Pancreas (tissue), 10 donors: ENCODE results near the gene R3HDML. TPM values are rescaled to one million over a fixed set of nuclear protein-coding genes. Genes with fewer than 3 reads are reported as not detected.
"Not testable (repeated sequence)": the region's sequence is repeated elsewhere in the genome, so short reads cannot be mapped to it uniquely, and the experiment has no call there.

Experiments
- ATAC-seq, 4 donors: fragments of 200-7000 bp; cut with Tn5 transposase; one replicate each; pipeline versions ENCODE4 v1.8.0 to v1.9.1; 2020; ENCODE audit warnings: mild to moderate bottlenecking in 4 of 4, moderate library complexity in 4 of 4
- DNase-seq, 6 donors: peaks; one replicate each; pipeline ENCODE4 v3.0.0-alpha.2; 2020
- FAIRE-seq: peaks from 2 replicates; lab custom pipeline; 2012; peaks lifted over from hg19 to GRCh38; lab: Jason Lieb, UNC
- H3K27ac ChIP-seq, 4 donors: fragments of 200-600 bp; sonication (generic); 1 replicate in 3 of 4; 2 replicates in 1 of 4; pipeline versions ENCODE4 v1.5.0 to v1.8.0; 2020
- H3K27me3 ChIP-seq, 4 donors: fragments of 200-600 bp; one replicate each; pipeline ENCODE4 v1.8.0; 2021
- H3K36me3 ChIP-seq, 3 donors: fragments of 200-600 bp; sonication (generic) in 1 of 3; one replicate each; pipeline versions ENCODE4 v1.5.0 to v1.8.0; 2020 to 2021
- H3K4me1 ChIP-seq, 3 donors: fragments of 200-600 bp; one replicate each; pipeline ENCODE4 v1.8.0; 2021
- H3K4me3 ChIP-seq, 4 donors: fragments of 200-600 bp; sonication (generic) in 2 of 4; one replicate each; pipeline versions ENCODE4 v1.5.0 to v1.8.0; 2020 to 2021
- H3K9me3 ChIP-seq, 4 donors: fragments of 200-600 bp; one replicate each; pipeline ENCODE4 v1.8.0; 2021
- WGBS, 2 donors: extraction: QIAGEN DNeasy Blood & Tissue Kit; methylation state at CpG; one replicate each; pipeline ENCODE4 v1.1.7; 2013; 5-methylcytosine and 5-hydroxymethylcytosine counted together
- intact Hi-C, 3 donors: fragments of 100-400 bp; cut with DNase I; formaldehyde crosslinking; loops; one replicate each; pipeline versions ENCODE4 v1.11.1 to v1.14.2; 2022
- polyA plus RNA-seq, 2 donors: library from polyadenylated mRNA; stranded (reverse); fragments of 200-250 nt; gene quantifications; one replicate each; pipeline ENCODE4 v1.2.3, GENCODE V29; 2013
- total RNA-seq, 6 donors: library from RNA; stranded (reverse); fragmentation: NEBNext Ultra II Directional in 4 of 6; extraction: Animal tissue kit (Norgen Biotek cat#: 25700) in 4 of 6; gene quantifications; one replicate each; pipeline versions ENCODE4 v1.2.1 to v1.2.4, GENCODE V29; 2021 to 2023
- TF ChIP-seq, protein P1 (sequence below), 4 donors: fragments of 200-600 bp; sonication (generic) in 3 of 4; IDR thresholded peaks; one replicate each; pipeline versions ENCODE4 v1.5.0 to v1.8.0; 2021; ENCODE audit warnings: antibody characterized with exemption in 4 of 4
- donor health status: healthy with polysubstance abuse.
- donor health status: DM: no; HTN: no; CAD: no; lungs with moderate emphysema.
- donor health status: DM: no; HTN: no; CAD: no.
- donor health status: control.
- donor health status: control.
- donor health status: Bipolar disorder and iron deficiency.
- donor health status: DM: yes; HTN: yes; CAD: no.
- donor health status: DM: no; HTN: no; CAD: no.
- donor health status: DM: no; HTN: no; CAD: no.
- donor health status: DM: yes; HTN: yes; CAD: no.

Gene R3HDML
- total and polyA plus RNA-seq, 8 donors = not detected

DNA sequence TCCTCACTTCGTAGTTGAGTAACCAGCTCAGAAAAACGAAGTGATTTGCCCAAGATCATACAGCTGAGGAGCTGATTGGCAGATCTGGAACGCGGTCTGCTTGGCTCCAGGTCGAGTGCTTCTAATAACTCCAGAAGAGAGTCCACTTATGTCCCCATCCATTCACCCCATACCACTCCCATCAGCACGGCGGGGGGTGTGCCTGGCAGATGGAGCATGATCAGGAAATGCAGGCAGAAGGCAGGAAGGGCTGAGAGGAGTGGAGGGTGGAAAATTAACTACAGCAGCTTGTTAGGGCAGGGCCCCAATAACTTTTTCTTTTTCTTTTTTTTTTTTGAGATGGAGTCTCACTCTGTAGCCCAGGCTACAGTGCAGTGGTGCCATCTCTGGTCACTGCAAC, 40.8 kb upstream of the R3HDML start:
- 79 to 84% methylated on average over 7 of the region's 7 CpGs for WGBS, 2 donors

DNA sequence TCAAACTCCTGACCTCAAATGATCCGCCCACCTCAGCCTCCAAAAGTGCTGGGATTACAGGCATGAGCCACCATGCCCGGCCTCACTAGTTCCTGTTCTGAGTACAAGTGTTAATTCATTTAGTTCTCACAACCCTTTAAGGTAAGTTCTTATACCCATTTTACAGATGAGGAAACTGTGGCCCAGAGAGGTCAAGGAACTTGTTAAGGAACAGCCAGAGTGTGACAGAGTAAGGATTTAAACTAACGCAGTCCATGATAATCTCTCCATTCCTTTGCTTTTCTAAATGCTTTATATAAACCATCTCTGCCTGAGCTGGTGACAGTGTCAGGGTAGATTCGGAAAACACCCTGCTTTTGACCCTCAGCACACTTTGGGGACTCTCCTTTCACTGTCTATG, 39.1 kb upstream of the R3HDML start:
- ATAC-seq = no peak
- intact Hi-C loops = no loop called here

More for the DNA sequence above, 40.8 kb upstream of the R3HDML start:
- H3K27me3 ChIP-seq = no peaks in the 10 kb centered on the region
- no peak overlapping the region for H3K4me3 ChIP-seq
- DNase-seq = no peak
- H3K27ac ChIP-seq = no peak overlapping the region
- H3K36me3 ChIP-seq = no peaks in the 10 kb centered on the region
- FAIRE-seq = no peak
- ATAC-seq = peak in 1 of 4 donors; percentile 51
- no peaks in the 10 kb centered on the region for H3K4me1 ChIP-seq
- no peaks in the 10 kb centered on the region for H3K9me3 ChIP-seq
- TF ChIP-seq, protein P1, sequence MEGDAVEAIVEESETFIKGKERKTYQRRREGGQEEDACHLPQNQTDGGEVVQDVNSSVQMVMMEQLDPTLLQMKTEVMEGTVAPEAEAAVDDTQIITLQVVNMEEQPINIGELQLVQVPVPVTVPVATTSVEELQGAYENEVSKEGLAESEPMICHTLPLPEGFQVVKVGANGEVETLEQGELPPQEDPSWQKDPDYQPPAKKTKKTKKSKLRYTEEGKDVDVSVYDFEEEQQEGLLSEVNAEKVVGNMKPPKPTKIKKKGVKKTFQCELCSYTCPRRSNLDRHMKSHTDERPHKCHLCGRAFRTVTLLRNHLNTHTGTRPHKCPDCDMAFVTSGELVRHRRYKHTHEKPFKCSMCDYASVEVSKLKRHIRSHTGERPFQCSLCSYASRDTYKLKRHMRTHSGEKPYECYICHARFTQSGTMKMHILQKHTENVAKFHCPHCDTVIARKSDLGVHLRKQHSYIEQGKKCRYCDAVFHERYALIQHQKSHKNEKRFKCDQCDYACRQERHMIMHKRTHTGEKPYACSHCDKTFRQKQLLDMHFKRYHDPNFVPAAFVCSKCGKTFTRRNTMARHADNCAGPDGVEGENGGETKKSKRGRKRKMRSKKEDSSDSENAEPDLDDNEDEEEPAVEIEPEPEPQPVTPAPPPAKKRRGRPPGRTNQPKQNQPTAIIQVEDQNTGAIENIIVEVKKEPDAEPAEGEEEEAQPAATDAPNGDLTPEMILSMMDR (IDR thresholded peaks at IDR 0.05) = no peak
- intact Hi-C loops = no loop called here

DNA sequence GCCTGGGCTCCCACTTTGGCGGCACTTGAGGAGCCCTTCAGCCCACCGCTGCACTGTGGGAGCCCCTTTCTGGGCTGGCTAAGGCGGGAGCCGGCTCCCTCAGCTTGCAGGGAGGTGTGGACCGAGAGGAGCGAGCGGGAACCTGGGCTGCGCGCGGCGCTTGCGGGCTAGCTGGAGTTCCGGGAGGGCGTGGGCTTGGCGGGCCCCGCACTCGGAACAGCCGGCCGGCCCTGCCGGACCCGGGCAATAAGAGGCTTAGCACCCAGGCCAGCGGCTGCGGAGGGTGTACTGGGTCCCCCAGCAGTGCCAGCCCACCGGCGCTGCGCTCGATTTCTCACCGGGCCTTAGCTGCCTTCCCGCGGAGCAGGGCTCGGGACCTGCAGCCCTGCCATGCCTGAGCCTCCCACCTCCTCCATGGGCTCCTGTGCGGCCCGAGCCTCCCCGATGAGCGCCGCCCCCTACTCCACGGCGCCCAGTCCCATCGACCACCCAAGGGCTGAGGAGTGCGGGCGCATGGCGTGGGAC, 37.8 kb upstream of the R3HDML start:
- ATAC-seq, H3K4me1 ChIP-seq, H3K27ac ChIP-seq, H3K36me3 ChIP-seq, H3K4me3 ChIP-seq, H3K9me3 ChIP-seq, H3K27me3 ChIP-seq, FAIRE-seq, intact Hi-C loops: not testable (repeated sequence)
- WGBS, 2 donors = 93 to 96% methylated on average over 23 to 42 of the region's 42 CpGs
- DNase-seq = peak in 1 of 6 donors; percentile 54

More for the DNA sequence above, 39.1 kb upstream of the R3HDML start:
- Histone ChIP-seq H3K4me3 (no peak overlapping the region), H3K27ac (no peak overlapping the region), H3K4me1 (peaks cover 0 to 7% (median 5%) of the 10 kb centered on the region in 3 donors), H3K27me3 (no peaks in the 10 kb centered on the region), H3K36me3 (no peaks in the 10 kb centered on the region), H3K9me3 (no peaks in the 10 kb centered on the region)
- TF ChIP-seq, protein P1 (IDR thresholded peaks at IDR 0.05) = no peak
- FAIRE-seq = no peak
- WGBS, 2 donors = 91% methylated on average over 4 of the region's 4 CpGs
- no peak for DNase-seq

DNA sequence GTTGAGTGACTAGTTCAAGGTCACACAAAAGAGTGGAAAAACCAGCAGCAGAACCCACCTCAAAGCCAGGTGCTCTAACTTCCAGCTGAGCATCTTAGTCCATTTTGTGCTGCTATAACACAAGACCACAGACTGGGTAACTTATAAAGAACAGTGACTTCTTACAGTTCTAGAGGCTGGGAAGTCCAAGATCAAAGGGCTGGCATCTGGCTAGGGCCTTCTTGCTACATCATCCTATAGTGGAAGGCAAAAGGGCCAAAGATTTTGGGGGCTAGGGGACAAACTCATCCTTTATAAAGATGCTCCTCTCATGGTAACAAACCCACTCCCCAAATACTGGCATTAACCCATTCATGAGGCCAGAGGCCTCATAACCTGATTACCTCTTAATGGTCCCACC, 35.6 kb upstream of the R3HDML start:
- intact Hi-C loops = no loop called here
- no peak for FAIRE-seq
- no peak for DNase-seq

DNA sequence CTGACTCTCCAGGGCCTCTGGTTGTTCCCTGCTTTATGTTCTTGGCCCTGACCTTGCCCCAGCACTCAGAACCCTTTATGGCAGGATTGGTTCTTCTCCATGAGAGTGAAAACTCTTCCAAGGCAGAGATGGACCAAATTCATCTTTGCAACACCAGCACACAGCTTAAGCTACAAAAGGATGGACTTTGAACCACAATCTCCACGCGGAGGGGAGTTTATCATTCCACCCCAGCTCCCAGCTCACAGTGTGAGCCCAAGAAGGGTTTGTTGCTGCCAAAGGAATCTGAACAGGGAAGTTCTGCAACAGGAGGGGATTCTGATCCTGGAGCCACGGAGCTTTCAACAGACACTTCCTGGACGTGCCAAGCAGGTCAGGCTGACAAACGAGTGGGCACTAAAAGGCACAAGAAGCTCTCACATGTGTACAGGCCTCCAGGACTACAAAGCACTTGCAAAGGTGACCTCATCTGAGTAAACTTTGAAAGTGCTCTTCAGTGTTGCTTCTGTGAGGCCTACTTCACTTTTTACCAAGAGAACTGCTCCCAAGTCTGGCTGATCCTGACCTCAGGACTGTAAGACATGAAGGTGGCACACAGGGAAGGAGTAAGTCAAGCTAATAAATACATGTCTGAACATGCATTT, 34.7 kb upstream of the R3HDML start:
- DNase-seq (no peak), FAIRE-seq (no peak), ATAC-seq (peak; percentile 66 to 85 (median 78))
- Histone ChIP-seq H3K9me3 (no peaks in the 10 kb centered on the region), H3K4me1 (peaks cover 5 to 15% (median 7%) of the 10 kb centered on the region in 3 donors), H3K27ac (peak overlapping the region; percentile 21 to 45 (median 24)), H3K36me3 (no peaks in the 10 kb centered on the region), H3K27me3 (no peaks in the 10 kb centered on the region), H3K4me3 (no peak overlapping the region)
- TF ChIP-seq, protein P1 (IDR thresholded peaks at IDR 0.05) = no peak
- WGBS, 2 donors = 11 to 15% methylated on average over 5 of the region's 5 CpGs
- intact Hi-C loops = no loop called here

More for the DNA sequence above, 35.6 kb upstream of the R3HDML start:
- Histone ChIP-seq H3K27ac (no peak overlapping the region), H3K4me3 (no peak overlapping the region), H3K27me3 (no peaks in the 10 kb centered on the region), H3K4me1 (peaks cover 0 to 15% (median 7%) of the 10 kb centered on the region in 3 donors), H3K36me3 (no peaks in the 10 kb centered on the region), H3K9me3 (no peaks in the 10 kb centered on the region)
- TF ChIP-seq, protein P1 (IDR thresholded peaks at IDR 0.05) = no peak
- ATAC-seq = no peak
